GM23338 (cell line): ENCODE results near the gene RFX7. TPM values are rescaled to one million over a fixed set of nuclear protein-coding genes. Genes with fewer than 3 reads are reported as not detected.
A peak's percentile ranks its signal among the peaks of the same experiment; 100 is the strongest.

Source experiments
- ATAC-seq: fragments of 200-7000 bp; cut with Tn5 transposase; 3 replicates; pipeline ENCODE4 v1.9.1; 2020
- DNase-seq: peaks from one replicate; pipeline ENCODE4 v3.0.0-alpha.2; 2015; ENCODE audit warnings: low spot score
- H2AFZ ChIP-seq: fragments of 200-600 bp; sonication (generic); 2 replicates; pipeline ENCODE4 v1.8.0; 2016; ENCODE audit warnings: antibody characterized with exemption, mild to moderate bottlenecking, moderate library complexity
- H3F3A ChIP-seq: fragments of 200-600 bp; sonication (generic); replicated peaks from 2 replicates; pipeline ENCODE4 v1.8.0; 2017; ENCODE audit warnings: antibody characterized with exemption, mixed run types, low read depth
- H3K27ac ChIP-seq: fragments of 200-600 bp; sonication (generic); 2 replicates; pipeline ENCODE4 v1.6.1; 2016; ENCODE audit warnings: low read depth
- H3K27me3 ChIP-seq: fragments of 200-600 bp; sonication (generic); 2 replicates; pipeline ENCODE4 v1.8.0; 2016; ENCODE audit warnings: mild to moderate bottlenecking, mixed run types, moderate library complexity; ENCODE audit not compliant: insufficient read depth
- H3K36me3 ChIP-seq: fragments of 200-600 bp; sonication (generic); 2 replicates; pipeline ENCODE4 v1.8.0; 2016; ENCODE audit warnings: mild to moderate bottlenecking; ENCODE audit not compliant: insufficient read depth
- H3K4me1 ChIP-seq: fragments of 200-600 bp; sonication (generic); 2 replicates; pipeline ENCODE4 v1.8.0; 2016; ENCODE audit warnings: mild to moderate bottlenecking, moderate library complexity; ENCODE audit not compliant: insufficient read depth
- H3K4me2 ChIP-seq: fragments of 200-600 bp; sonication (generic); 2 replicates; pipeline ENCODE4 v1.7.1; 2017; ENCODE audit warnings: mixed run types
- H3K4me3 ChIP-seq: fragments of 200-600 bp; sonication (generic); 2 replicates; pipeline ENCODE4 v1.6.1; 2016; ENCODE audit warnings: mixed run types
- H3K79me2 ChIP-seq: fragments of 200-600 bp; sonication (generic); replicated peaks from 2 replicates; pipeline ENCODE4 v1.8.0; 2017; ENCODE audit warnings: mild to moderate bottlenecking; ENCODE audit not compliant: insufficient read depth
- H3K9me2 ChIP-seq: fragments of 200-600 bp; sonication (generic); 2 replicates; pipeline ENCODE4 v1.8.0; 2017; ENCODE audit not compliant: insufficient read depth
- H4K20me1 ChIP-seq: fragments of 200-600 bp; sonication (generic); replicated peaks from 2 replicates; pipeline ENCODE4 v1.8.0; 2017; ENCODE audit warnings: mild to moderate bottlenecking; ENCODE audit not compliant: insufficient read depth
- H3K27ac Mint-ChIP-seq: 2 replicates; pipeline ENCODE4 v1.8.0; 2020; ENCODE audit warnings: inconsistent platforms, mild to moderate bottlenecking, moderate library complexity, mixed read lengths
- H3K27me3 Mint-ChIP-seq: 3 replicates; pipeline ENCODE4 v1.8.0; 2022; ENCODE audit warnings: low read depth, mild to moderate bottlenecking, moderate library complexity, mixed read lengths, inconsistent platforms; ENCODE audit not compliant: insufficient read depth, poor library complexity
- H3K36me3 Mint-ChIP-seq: 3 replicates; pipeline ENCODE4 v1.8.0; 2021; ENCODE audit warnings: low read depth, mild to moderate bottlenecking, inconsistent platforms, moderate library complexity, mixed read lengths
- H3K4me1 Mint-ChIP-seq: 3 replicates; pipeline ENCODE4 v1.8.0; 2020; ENCODE audit warnings: mild to moderate bottlenecking, inconsistent platforms, mixed read lengths
- H3K4me3 Mint-ChIP-seq: 3 replicates; pipeline ENCODE4 v1.8.0; 2021; ENCODE audit warnings: moderate library complexity, mild to moderate bottlenecking, inconsistent platforms, mixed read lengths
- H3K9me3 Mint-ChIP-seq: 3 replicates; pipeline ENCODE4 v1.8.0; 2020; ENCODE audit warnings: moderate library complexity, mild to moderate bottlenecking, inconsistent platforms, mixed read lengths
- CREB1 ChIP-seq: fragments of 250-450 bp; sonication (Bioruptor Pico); IDR thresholded peaks from 2 replicates; pipeline ENCODE4 v1.5.0; 2020; ENCODE audit warnings: low read depth, mild to moderate bottlenecking, moderate library complexity
- EZH2 ChIP-seq: fragments of 200-600 bp; sonication (generic); IDR thresholded peaks from one replicate; pipeline ENCODE4 v1.8.0; 2017; ENCODE audit warnings: antibody characterized with exemption, mild to moderate bottlenecking, low read depth; ENCODE audit not compliant: unreplicated experiment
- EZH2phosphoT487 ChIP-seq: fragments of 200-600 bp; sonication (generic); IDR thresholded peaks from one replicate; pipeline ENCODE4 v1.8.1; 2018; ENCODE audit warnings: antibody characterized with exemption; ENCODE audit not compliant: unreplicated experiment
- JUNB ChIP-seq: IDR thresholded peaks from one replicate; pipeline ENCODE4 v1.6.1; 2016; ENCODE audit warnings: antibody characterized with exemption; ENCODE audit not compliant: unreplicated experiment
- NANOG ChIP-seq: IDR thresholded peaks from 2 replicates; pipeline ENCODE4 v1.6.1; 2016; ENCODE audit warnings: antibody characterized with exemption, borderline replicate concordance
- POLR2AphosphoS5 ChIP-seq: IDR thresholded peaks from 2 replicates; pipeline ENCODE4 v1.6.1; 2016; ENCODE audit warnings: antibody characterized with exemption, low read depth
- STAT1 ChIP-seq: IDR thresholded peaks from one replicate; pipeline ENCODE4 v1.6.1; 2016; ENCODE audit warnings: antibody characterized with exemption; ENCODE audit not compliant: unreplicated experiment
- ZNF114 ChIP-seq: fragments of 250-450 bp; sonication (Bioruptor Pico); IDR thresholded peaks from 2 replicates; pipeline ENCODE4 v1.5.0; 2020; ENCODE audit warnings: mild to moderate bottlenecking, moderate library complexity
- ZNF331 ChIP-seq: fragments of 250-450 bp; sonication (Bioruptor Pico); IDR thresholded peaks from 2 replicates; pipeline ENCODE4 v1.5.0; 2020; ENCODE audit warnings: low read depth, mild to moderate bottlenecking, moderate library complexity
- polyA plus RNA-seq: library from polyadenylated mRNA; unstranded; fragments of >200 nt; fragmentation: Nextera tagmentation; extraction: Ambion mirVana; gene quantifications from 2 replicates; pipeline ENCODE4 v1.2.1, GENCODE V29; 2016
- total RNA-seq: library from RNA; depleted of rRNA; stranded (reverse); fragments of >200 nt; shearing (Covaris generic); gene quantifications from 2 replicates; pipeline ENCODE4 v1.2.3, GENCODE V29; 2014
- TF ChIP-seq, protein P1 (sequence below), 2 experiments: fragments of 200-600 bp in 1 of 2; sonication (generic) in 1 of 2; conservative IDR thresholded peaks; 2 replicates each; pipeline versions ENCODE4 v1.5.1 to v1.6.1; 2016 to 2017; ENCODE audit warnings: antibody characterized with exemption in 2 of 2, low read depth in 2 of 2, mild to moderate bottlenecking in 2 of 2, moderate library complexity in 1 of 2
- TF ChIP-seq, protein P2 (sequence below): IDR thresholded peaks from one replicate; pipeline ENCODE4 v1.6.1; 2018; ENCODE audit warnings: antibody characterized with exemption; ENCODE audit not compliant: unreplicated experiment
- TF ChIP-seq, protein P3 (sequence below): IDR thresholded peaks from 2 replicates; pipeline ENCODE4 v1.6.1; 2016; ENCODE audit warnings: antibody characterized with exemption
- TF ChIP-seq, protein P4 (sequence below): fragments of 250-450 bp; sonication (Bioruptor Pico); IDR thresholded peaks from 2 replicates; pipeline ENCODE4 v1.5.0; 2020; ENCODE audit warnings: mild to moderate bottlenecking, moderate library complexity

The RFX7 gene
- total and polyA plus RNA-seq, 2 experiments from 2014 or later = 17.6 to 33.6 TPM

DNA sequence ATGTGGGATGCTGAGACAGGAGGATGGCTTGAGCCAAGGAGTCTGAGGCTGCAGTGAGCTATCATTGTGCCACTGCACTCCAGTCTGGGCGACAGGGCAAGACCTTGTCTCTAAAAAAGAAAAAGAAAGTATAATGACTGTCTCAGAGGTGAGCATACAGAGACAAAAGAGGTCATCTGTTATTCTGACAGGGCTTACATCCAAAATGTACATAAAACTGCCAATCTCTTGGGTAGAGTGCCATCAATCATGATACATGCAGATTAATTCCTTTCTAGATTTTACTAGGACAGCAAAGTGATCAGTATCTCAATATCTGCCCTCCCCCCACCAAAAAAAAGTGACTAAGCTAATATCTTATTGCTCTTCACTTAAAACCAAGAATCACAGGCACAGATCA, 41.0 kb downstream of the RFX7 start:
- H3K27me3 ChIP-seq = no peaks in the 10 kb centered on the region
- Mint-ChIP-seq H3K9me3 (no peaks in the 10 kb centered on the region), H3K27ac (peak overlapping the region; percentile 60), H3K27me3 (peaks cover 2% of the 10 kb centered on the region), H3K4me3 (no peak overlapping the region), H3K36me3 (no peaks in the 10 kb centered on the region; the same call in 2 of the 3 replicates), H3K4me1 (peaks cover 39% of the 10 kb centered on the region)
- no peak for DNase-seq
- no peak overlapping the region for H3K4me2 ChIP-seq
- no peak overlapping the region for H3K4me3 ChIP-seq
- H3K36me3 ChIP-seq = no peaks in the 10 kb centered on the region
- no peak overlapping the region for H3K27ac ChIP-seq
- no peaks in the 10 kb centered on the region for H3K9me2 ChIP-seq
- peaks cover 15% of the 10 kb centered on the region for H4K20me1 ChIP-seq
- no peak overlapping the region for H2AFZ ChIP-seq
- TF ChIP-seq CREB1 (no peak), POLR2AphosphoS5 (no peak), ZNF114 (CRISPR knock-in tag) (no peak), EZH2phosphoT487 (no peak), NANOG (no peak), JUNB (no peak), EZH2 (no peak), ZNF331 (CRISPR knock-in tag) (no peak), STAT1 (no peak)
- TF ChIP-seq, protein P1, sequence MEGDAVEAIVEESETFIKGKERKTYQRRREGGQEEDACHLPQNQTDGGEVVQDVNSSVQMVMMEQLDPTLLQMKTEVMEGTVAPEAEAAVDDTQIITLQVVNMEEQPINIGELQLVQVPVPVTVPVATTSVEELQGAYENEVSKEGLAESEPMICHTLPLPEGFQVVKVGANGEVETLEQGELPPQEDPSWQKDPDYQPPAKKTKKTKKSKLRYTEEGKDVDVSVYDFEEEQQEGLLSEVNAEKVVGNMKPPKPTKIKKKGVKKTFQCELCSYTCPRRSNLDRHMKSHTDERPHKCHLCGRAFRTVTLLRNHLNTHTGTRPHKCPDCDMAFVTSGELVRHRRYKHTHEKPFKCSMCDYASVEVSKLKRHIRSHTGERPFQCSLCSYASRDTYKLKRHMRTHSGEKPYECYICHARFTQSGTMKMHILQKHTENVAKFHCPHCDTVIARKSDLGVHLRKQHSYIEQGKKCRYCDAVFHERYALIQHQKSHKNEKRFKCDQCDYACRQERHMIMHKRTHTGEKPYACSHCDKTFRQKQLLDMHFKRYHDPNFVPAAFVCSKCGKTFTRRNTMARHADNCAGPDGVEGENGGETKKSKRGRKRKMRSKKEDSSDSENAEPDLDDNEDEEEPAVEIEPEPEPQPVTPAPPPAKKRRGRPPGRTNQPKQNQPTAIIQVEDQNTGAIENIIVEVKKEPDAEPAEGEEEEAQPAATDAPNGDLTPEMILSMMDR (conservative IDR thresholded peaks at IDR 0.05; ENCODE audit: low read depth in 2 of 2) = no peak
- TF ChIP-seq, protein P2, sequence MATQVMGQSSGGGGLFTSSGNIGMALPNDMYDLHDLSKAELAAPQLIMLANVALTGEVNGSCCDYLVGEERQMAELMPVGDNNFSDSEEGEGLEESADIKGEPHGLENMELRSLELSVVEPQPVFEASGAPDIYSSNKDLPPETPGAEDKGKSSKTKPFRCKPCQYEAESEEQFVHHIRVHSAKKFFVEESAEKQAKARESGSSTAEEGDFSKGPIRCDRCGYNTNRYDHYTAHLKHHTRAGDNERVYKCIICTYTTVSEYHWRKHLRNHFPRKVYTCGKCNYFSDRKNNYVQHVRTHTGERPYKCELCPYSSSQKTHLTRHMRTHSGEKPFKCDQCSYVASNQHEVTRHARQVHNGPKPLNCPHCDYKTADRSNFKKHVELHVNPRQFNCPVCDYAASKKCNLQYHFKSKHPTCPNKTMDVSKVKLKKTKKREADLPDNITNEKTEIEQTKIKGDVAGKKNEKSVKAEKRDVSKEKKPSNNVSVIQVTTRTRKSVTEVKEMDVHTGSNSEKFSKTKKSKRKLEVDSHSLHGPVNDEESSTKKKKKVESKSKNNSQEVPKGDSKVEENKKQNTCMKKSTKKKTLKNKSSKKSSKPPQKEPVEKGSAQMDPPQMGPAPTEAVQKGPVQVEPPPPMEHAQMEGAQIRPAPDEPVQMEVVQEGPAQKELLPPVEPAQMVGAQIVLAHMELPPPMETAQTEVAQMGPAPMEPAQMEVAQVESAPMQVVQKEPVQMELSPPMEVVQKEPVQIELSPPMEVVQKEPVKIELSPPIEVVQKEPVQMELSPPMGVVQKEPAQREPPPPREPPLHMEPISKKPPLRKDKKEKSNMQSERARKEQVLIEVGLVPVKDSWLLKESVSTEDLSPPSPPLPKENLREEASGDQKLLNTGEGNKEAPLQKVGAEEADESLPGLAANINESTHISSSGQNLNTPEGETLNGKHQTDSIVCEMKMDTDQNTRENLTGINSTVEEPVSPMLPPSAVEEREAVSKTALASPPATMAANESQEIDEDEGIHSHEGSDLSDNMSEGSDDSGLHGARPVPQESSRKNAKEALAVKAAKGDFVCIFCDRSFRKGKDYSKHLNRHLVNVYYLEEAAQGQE = no peak
- TF ChIP-seq, protein P3, sequence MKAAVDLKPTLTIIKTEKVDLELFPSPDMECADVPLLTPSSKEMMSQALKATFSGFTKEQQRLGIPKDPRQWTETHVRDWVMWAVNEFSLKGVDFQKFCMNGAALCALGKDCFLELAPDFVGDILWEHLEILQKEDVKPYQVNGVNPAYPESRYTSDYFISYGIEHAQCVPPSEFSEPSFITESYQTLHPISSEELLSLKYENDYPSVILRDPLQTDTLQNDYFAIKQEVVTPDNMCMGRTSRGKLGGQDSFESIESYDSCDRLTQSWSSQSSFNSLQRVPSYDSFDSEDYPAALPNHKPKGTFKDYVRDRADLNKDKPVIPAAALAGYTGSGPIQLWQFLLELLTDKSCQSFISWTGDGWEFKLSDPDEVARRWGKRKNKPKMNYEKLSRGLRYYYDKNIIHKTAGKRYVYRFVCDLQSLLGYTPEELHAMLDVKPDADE = no peak
- TF ChIP-seq, protein P4, sequence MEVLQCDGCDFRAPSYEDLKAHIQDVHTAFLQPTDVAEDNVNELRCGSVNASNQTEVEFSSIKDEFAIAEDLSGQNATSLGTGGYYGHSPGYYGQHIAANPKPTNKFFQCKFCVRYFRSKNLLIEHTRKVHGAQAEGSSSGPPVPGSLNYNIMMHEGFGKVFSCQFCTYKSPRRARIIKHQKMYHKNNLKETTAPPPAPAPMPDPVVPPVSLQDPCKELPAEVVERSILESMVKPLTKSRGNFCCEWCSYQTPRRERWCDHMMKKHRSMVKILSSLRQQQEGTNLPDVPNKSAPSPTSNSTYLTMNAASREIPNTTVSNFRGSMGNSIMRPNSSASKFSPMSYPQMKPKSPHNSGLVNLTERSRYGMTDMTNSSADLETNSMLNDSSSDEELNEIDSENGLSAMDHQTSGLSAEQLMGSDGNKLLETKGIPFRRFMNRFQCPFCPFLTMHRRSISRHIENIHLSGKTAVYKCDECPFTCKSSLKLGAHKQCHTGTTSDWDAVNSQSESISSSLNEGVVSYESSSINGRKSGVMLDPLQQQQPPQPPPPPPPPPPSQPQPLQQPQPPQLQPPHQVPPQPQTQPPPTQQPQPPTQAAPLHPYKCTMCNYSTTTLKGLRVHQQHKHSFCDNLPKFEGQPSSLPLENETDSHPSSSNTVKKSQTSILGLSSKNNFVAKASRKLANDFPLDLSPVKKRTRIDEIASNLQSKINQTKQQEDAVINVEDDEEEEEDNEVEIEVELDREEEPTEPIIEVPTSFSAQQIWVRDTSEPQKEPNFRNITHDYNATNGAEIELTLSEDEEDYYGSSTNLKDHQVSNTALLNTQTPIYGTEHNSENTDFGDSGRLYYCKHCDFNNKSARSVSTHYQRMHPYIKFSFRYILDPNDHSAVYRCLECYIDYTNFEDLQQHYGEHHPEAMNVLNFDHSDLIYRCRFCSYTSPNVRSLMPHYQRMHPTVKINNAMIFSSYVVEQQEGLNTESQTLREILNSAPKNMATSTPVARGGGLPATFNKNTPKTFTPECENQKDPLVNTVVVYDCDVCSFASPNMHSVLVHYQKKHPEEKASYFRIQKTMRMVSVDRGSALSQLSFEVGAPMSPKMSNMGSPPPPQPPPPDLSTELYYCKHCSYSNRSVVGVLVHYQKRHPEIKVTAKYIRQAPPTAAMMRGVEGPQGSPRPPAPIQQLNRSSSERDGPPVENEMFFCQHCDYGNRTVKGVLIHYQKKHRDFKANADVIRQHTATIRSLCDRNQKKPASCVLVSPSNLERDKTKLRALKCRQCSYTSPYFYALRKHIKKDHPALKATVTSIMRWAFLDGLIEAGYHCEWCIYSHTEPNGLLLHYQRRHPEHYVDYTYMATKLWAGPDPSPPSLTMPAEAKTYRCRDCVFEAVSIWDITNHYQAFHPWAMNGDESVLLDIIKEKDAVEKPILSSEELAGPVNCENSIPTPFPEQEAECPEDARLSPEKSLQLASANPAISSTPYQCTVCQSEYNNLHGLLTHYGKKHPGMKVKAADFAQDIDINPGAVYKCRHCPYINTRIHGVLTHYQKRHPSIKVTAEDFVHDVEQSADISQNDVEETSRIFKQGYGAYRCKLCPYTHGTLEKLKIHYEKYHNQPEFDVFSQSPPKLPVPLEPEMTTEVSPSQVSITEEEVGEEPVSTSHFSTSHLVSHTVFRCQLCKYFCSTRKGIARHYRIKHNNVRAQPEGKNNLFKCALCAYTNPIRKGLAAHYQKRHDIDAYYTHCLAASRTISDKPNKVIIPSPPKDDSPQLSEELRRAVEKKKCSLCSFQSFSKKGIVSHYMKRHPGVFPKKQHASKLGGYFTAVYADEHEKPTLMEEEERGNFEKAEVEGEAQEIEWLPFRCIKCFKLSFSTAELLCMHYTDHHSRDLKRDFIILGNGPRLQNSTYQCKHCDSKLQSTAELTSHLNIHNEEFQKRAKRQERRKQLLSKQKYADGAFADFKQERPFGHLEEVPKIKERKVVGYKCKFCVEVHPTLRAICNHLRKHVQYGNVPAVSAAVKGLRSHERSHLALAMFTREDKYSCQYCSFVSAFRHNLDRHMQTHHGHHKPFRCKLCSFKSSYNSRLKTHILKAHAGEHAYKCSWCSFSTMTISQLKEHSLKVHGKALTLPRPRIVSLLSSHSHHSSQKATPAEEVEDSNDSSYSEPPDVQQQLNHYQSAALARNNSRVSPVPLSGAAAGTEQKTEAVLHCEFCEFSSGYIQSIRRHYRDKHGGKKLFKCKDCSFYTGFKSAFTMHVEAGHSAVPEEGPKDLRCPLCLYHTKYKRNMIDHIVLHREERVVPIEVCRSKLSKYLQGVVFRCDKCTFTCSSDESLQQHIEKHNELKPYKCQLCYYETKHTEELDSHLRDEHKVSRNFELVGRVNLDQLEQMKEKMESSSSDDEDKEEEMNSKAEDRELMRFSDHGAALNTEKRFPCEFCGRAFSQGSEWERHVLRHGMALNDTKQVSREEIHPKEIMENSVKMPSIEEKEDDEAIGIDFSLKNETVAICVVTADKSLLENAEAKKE = no peak
- peaks cover 28% of the 10 kb centered on the region for H3K4me1 ChIP-seq
- ATAC-seq = no peak
- no peaks in the 10 kb centered on the region for H3F3A ChIP-seq
- H3K79me2 ChIP-seq = peaks cover 100% of the 10 kb centered on the region
